Measurements from ENCODE around the gene ST3GAL6.

The ST3GAL6 gene

DNA sequence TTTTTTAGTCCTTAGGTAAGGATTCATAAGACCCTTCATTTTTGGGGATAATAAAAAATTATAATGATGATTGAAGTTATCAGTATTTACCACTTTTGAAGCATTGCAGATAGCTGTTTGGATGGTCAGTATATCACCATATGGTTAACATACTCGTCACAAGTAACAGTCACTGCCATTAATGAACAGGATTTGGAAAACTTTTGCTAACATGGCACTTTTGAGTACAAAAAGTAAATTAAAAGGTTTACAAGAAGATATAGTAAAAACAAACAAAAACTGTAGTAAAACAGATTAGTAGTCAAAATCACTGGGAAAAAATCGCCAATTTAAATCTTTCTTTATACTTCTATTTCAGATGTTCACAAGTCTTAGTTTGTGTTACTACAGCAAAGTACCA lies 37.8 kb upstream of the ST3GAL6 start:
- Histone ChIP-seq H3K36me3 (ENCODE audit: insufficient read depth, low read length) (no peaks in the 10 kb centered on the region), H3K4me3 (ENCODE audit: low read depth, low read length, poor library complexity, severe bottlenecking) (no peak overlapping the region), H3K79me2 (ENCODE audit: insufficient read depth, low read length) (no peaks in the 10 kb centered on the region), H2AFZ (ENCODE audit: low read length) (no peak overlapping the region), H4K20me1 (ENCODE audit: insufficient read depth, low read length) (no peaks in the 10 kb centered on the region), H3K4me2 (ENCODE audit: low read length) (no peak overlapping the region), H3K27ac (ENCODE audit: low read depth, low read length, poor library complexity, severe bottlenecking) (no peak overlapping the region), H3K4me1 (ENCODE audit: insufficient read depth, low read length, severe bottlenecking) (no peaks in the 10 kb centered on the region), H3K9ac (ENCODE audit: low read length) (no peak overlapping the region), H3K9me2 (ENCODE audit: low read depth, low read length) (no peaks in the 10 kb centered on the region), H3K27me3 (ENCODE audit: insufficient read depth, low read length) (no peaks in the 10 kb centered on the region), H3K9me3 (ENCODE audit: low read length) (no peaks in the 10 kb centered on the region), H3F3A (ENCODE audit: insufficient read depth, low read length) (no peaks in the 10 kb centered on the region)
- TF ChIP-seq EZH2 (IDR thresholded peaks at IDR 0.05; ENCODE audit: borderline replicate concordance, low read length), result no peak
- TF ChIP-seq, protein P1, sequence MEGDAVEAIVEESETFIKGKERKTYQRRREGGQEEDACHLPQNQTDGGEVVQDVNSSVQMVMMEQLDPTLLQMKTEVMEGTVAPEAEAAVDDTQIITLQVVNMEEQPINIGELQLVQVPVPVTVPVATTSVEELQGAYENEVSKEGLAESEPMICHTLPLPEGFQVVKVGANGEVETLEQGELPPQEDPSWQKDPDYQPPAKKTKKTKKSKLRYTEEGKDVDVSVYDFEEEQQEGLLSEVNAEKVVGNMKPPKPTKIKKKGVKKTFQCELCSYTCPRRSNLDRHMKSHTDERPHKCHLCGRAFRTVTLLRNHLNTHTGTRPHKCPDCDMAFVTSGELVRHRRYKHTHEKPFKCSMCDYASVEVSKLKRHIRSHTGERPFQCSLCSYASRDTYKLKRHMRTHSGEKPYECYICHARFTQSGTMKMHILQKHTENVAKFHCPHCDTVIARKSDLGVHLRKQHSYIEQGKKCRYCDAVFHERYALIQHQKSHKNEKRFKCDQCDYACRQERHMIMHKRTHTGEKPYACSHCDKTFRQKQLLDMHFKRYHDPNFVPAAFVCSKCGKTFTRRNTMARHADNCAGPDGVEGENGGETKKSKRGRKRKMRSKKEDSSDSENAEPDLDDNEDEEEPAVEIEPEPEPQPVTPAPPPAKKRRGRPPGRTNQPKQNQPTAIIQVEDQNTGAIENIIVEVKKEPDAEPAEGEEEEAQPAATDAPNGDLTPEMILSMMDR (IDR thresholded peaks at IDR 0.05; ENCODE audit: low read length), result no peak

DNA sequence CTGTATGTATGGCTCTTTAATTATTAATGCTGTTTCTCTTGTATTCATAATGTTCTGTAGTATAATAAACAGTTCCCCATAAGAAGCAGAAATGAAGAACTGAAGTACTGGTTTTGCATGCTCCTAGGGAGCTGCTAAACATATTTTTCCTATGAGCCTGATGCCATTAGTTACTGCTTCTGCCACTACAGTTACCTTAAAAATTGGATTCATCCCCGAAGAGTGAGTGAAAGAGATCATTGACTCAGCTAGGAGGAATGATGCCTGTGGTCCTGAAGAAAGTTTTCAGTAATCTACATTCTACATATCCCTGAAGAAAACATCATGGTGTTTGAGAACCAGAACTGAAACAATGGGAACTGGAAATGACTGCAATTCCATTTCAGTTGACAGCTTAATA lies 37.1 kb upstream of the ST3GAL6 start:
- H3F3A ChIP-seq (ENCODE audit: insufficient read depth, low read length), result no peaks in the 10 kb centered on the region
- H3K4me3 ChIP-seq (ENCODE audit: low read depth, low read length, poor library complexity, severe bottlenecking), result no peak overlapping the region
- TF ChIP-seq, protein P1 (IDR thresholded peaks at IDR 0.05; ENCODE audit: low read length), result no peak
- TF ChIP-seq EZH2 (IDR thresholded peaks at IDR 0.05; ENCODE audit: borderline replicate concordance, low read length), result no peak

DNA sequence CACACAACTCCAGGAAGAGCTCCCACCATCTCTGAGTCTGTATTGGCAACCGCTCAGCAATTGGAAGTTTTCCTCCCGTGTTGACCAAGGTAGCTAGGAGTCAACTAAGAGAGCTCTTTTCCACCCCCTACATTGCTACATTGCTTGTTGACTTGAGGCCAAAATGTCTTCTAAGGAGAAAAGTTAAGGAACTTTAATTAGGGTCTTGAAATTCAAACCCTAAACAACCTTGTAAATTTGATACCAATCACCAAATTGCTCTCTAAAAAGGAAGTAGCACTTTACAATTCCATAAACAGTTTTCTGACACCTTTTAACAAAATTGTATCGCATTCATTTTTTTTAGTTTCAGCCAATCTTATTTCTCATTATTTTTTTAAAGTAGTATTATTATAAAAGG lies 35.5 kb upstream of the ST3GAL6 start:
- TF ChIP-seq EZH2 (IDR thresholded peaks at IDR 0.05; ENCODE audit: borderline replicate concordance, low read length), result no peak
- TF ChIP-seq, protein P1 (IDR thresholded peaks at IDR 0.05; ENCODE audit: low read length), result no peak
- Histone ChIP-seq H3K4me3 (ENCODE audit: low read depth, low read length, poor library complexity, severe bottlenecking) (no peak overlapping the region), H3K9me3 (ENCODE audit: low read length) (no peaks in the 10 kb centered on the region), H3F3A (ENCODE audit: insufficient read depth, low read length) (no peaks in the 10 kb centered on the region), H3K9me2 (ENCODE audit: low read depth, low read length) (no peaks in the 10 kb centered on the region), H3K4me1 (ENCODE audit: insufficient read depth, low read length, severe bottlenecking) (no peaks in the 10 kb centered on the region), H3K36me3 (ENCODE audit: insufficient read depth, low read length) (no peaks in the 10 kb centered on the region), H3K9ac (ENCODE audit: low read length) (no peak overlapping the region), H3K27ac (ENCODE audit: low read depth, low read length, poor library complexity, severe bottlenecking) (no peak overlapping the region), H4K20me1 (ENCODE audit: insufficient read depth, low read length) (no peaks in the 10 kb centered on the region), H3K4me2 (ENCODE audit: low read length) (no peak overlapping the region), H3K79me2 (ENCODE audit: insufficient read depth, low read length) (no peaks in the 10 kb centered on the region), H3K27me3 (ENCODE audit: insufficient read depth, low read length) (no peaks in the 10 kb centered on the region), H2AFZ (ENCODE audit: low read length) (no peak overlapping the region)

More for the DNA sequence above, 37.1 kb upstream of the ST3GAL6 start:
- Histone ChIP-seq H3K4me2 (ENCODE audit: low read length) (no peak overlapping the region), H2AFZ (ENCODE audit: low read length) (no peak overlapping the region), H3K36me3 (ENCODE audit: insufficient read depth, low read length) (no peaks in the 10 kb centered on the region), H4K20me1 (ENCODE audit: insufficient read depth, low read length) (no peaks in the 10 kb centered on the region), H3K4me1 (ENCODE audit: insufficient read depth, low read length, severe bottlenecking) (no peaks in the 10 kb centered on the region), H3K27ac (ENCODE audit: low read depth, low read length, poor library complexity, severe bottlenecking) (no peak overlapping the region), H3K79me2 (ENCODE audit: insufficient read depth, low read length) (no peaks in the 10 kb centered on the region), H3K9ac (ENCODE audit: low read length) (no peak overlapping the region), H3K9me2 (ENCODE audit: low read depth, low read length) (no peaks in the 10 kb centered on the region), H3K9me3 (ENCODE audit: low read length) (no peaks in the 10 kb centered on the region), H3K27me3 (ENCODE audit: insufficient read depth, low read length) (no peaks in the 10 kb centered on the region)
